B cell (primary cell): Measurements from ENCODE around the gene SLC9A9. TPM values are rescaled to one million over a fixed set of nuclear protein-coding genes. Genes with fewer than 3 reads are reported as not detected.

Experiments used
- ATAC-seq: fragments of 200-7000 bp; cut with Tn5 transposase; one replicate; pipeline ENCODE4 v1.10.0; 2021; ENCODE audit warnings: low read depth, mild to moderate bottlenecking, moderate number of reproducible peaks, moderate library complexity
- CTCF ChIA-PET: fragments of 350-600 bp; sonication (Branson Sonifier 250); formaldehyde crosslinking; loops from one replicate; lab custom pipeline; 2021; ENCODE audit warnings: antibody characterized with exemption, inconsistent platforms; lab: Charles Lee
- POLR2A ChIA-PET: fragments of 350-600 bp; sonication (Branson Sonifier 250); formaldehyde crosslinking; loops from one replicate; lab custom pipeline; 2021; ENCODE audit warnings: antibody characterized with exemption; lab: Charles Lee
- DNase-seq: peaks from one replicate; pipeline ENCODE4 v3.0.0; 2013
- H2AFZ ChIP-seq: 2 replicates; pipeline ENCODE4 v1.6.1; 2012; ENCODE audit warnings: mild to moderate bottlenecking, low read depth, low read length; ENCODE audit not compliant: insufficient read depth, poor library complexity, severe bottlenecking
- H3K27ac ChIP-seq, 2 donors: 1 replicate in 1 of 2; 2 replicates in 1 of 2; pipeline ENCODE4 v1.5.1; 2012 to 2013; ENCODE audit warnings: low read length in 2 of 2, mild to moderate bottlenecking in 2 of 2, moderate library complexity in 1 of 2
- H3K27me3 ChIP-seq, 4 experiments: fragments of 200-600 bp in 1 of 4; sonication (generic) in 1 of 4; replicated peaks in 1 of 4; 1 replicate in 2 of 4; 2 replicates in 2 of 4; pipeline versions ENCODE4 v1.6.1 to v1.7.0; 2013 to 2016; ENCODE audit warnings: low read length in 3 of 4, mild to moderate bottlenecking in 2 of 4, mixed read lengths in 1 of 4, moderate library complexity in 1 of 4; ENCODE audit not compliant: insufficient read depth in 4 of 4, control insufficient read depth in 3 of 4; ENCODE audit errors: control extremely low read depth in 1 of 4
- H3K36me3 ChIP-seq, 2 experiments: replicated peaks in 1 of 2; 1 replicate in 1 of 2; 2 replicates in 1 of 2; pipeline versions ENCODE4 v1.6.1 to v1.7.1; 2013; ENCODE audit warnings: low read length in 1 of 2; ENCODE audit not compliant: insufficient read depth in 2 of 2, control insufficient read depth in 1 of 2; ENCODE audit errors: control extremely low read depth in 1 of 2, extremely low read depth in 1 of 2
- H3K4me1 ChIP-seq, 2 donors: fragments of 200-600 bp in 1 of 2; sonication (generic) in 1 of 2; 1 replicate in 1 of 2; 2 replicates in 1 of 2; pipeline versions ENCODE4 v1.5.1 to v1.6.1; 2013 to 2017; ENCODE audit warnings: low read length in 2 of 2; ENCODE audit not compliant: control insufficient read depth in 2 of 2, insufficient read depth in 2 of 2
- H3K4me2 ChIP-seq: replicated peaks from 2 replicates; pipeline ENCODE3; 2012; ENCODE audit warnings: mild to moderate bottlenecking, low read depth, low read length; ENCODE audit not compliant: poor library complexity, severe bottlenecking
- H3K4me3 ChIP-seq, 5 experiments: fragments of 200-600 bp in 1 of 5; sonication (generic) in 1 of 5; 1 replicate in 3 of 5; 2 replicates in 2 of 5; pipeline versions ENCODE4 v1.5.1 to v1.7.0; 2011 to 2016; ENCODE audit warnings: low read length in 4 of 5, mild to moderate bottlenecking in 4 of 5, low read depth in 2 of 5, control low read depth in 1 of 5, moderate library complexity in 1 of 5; ENCODE audit not compliant: insufficient read depth in 1 of 5; ENCODE audit errors: control extremely low read depth in 1 of 5, extremely low read depth in 1 of 5
- H3K79me2 ChIP-seq: fragments of 200-600 bp; sonication (generic); one replicate; pipeline ENCODE4 v1.6.0; 2016; ENCODE audit warnings: low read length; ENCODE audit not compliant: control insufficient read depth, insufficient read depth
- H3K9ac ChIP-seq: fragments of 200-600 bp; sonication (generic); 2 replicates; pipeline ENCODE4 v1.6.1; 2017; ENCODE audit warnings: mild to moderate bottlenecking, low read length, moderate library complexity
- H3K9me3 ChIP-seq, 3 donors: one replicate each; pipeline versions ENCODE4 v1.6.1 to v1.7.1; 2013; ENCODE audit warnings: low read length in 2 of 3; ENCODE audit not compliant: control insufficient read depth in 2 of 3, insufficient read depth in 1 of 3; ENCODE audit errors: control extremely low read depth in 1 of 3
- H4K20me1 ChIP-seq: 2 replicates; pipeline ENCODE4 v1.6.0; 2012; ENCODE audit warnings: mild to moderate bottlenecking, low read length; ENCODE audit not compliant: insufficient read depth, control insufficient read depth, poor library complexity, severe bottlenecking
- H3K27ac Mint-ChIP-seq: one replicate; pipeline ENCODE4 v1.8.0; 2021; ENCODE audit warnings: mixed read lengths
- H3K27me3 Mint-ChIP-seq: one replicate; pipeline ENCODE4 v1.8.0; 2021; ENCODE audit warnings: mixed read lengths
- H3K4me1 Mint-ChIP-seq: one replicate; pipeline ENCODE4 v1.8.0; 2021; ENCODE audit warnings: mixed read lengths
- H3K4me3 Mint-ChIP-seq: one replicate; pipeline ENCODE4 v1.8.0; 2021; ENCODE audit warnings: mixed read lengths
- H3K9me3 Mint-ChIP-seq: one replicate; pipeline ENCODE4 v1.8.0; 2022; ENCODE audit warnings: mixed read lengths; ENCODE audit not compliant: insufficient read depth
- EZH2 ChIP-seq: IDR thresholded peaks from 2 replicates; pipeline ENCODE4 v1.6.1; 2012; ENCODE audit warnings: borderline replicate concordance, low read depth, mild to moderate bottlenecking, moderate library complexity, low read length; ENCODE audit not compliant: insufficient read depth, poor library complexity, severe bottlenecking
- WGBS: methylation state at CpG from one replicate; pipeline ENCODE4 v1.1.5; 2013; ENCODE audit warnings: missing lambda C conversion rate; ENCODE audit not compliant: insufficient coverage; 5-methylcytosine and 5-hydroxymethylcytosine counted together
- intact Hi-C: fragments of 100-400 bp; cut with micrococcal nuclease; formaldehyde crosslinking; loops from one replicate; pipeline ENCODE4 v1.10.0; 2022
- polyA plus RNA-seq: library from polyadenylated mRNA; depleted of rRNA; stranded (reverse); fragments of >200 nt; gene quantifications from 2 replicates; pipeline ENCODE4 v1.2.3, GENCODE V29; 2012
- total RNA-seq, 2 donors: library from RNA; stranded (reverse); fragments of 120-200 nt in 1 of 2; gene quantifications; 1 replicate in 1 of 2; 2 replicates in 1 of 2; pipeline versions ENCODE4 v1.2.3 to v1.2.4, GENCODE V29; 2013 to 2022
- TF ChIP-seq, protein P1 (sequence below): fragments of 200-600 bp; IDR thresholded peaks from one replicate; pipeline ENCODE4 v1.8.0; 2022; ENCODE audit warnings: antibody characterized with exemption, mild to moderate bottlenecking

SLC9A9 gene
- total and polyA plus RNA-seq, 2 donors (not counting 1 experiment from before 2014, with no cell fraction given): 7.7 to 17.3 TPM

GRCh38 chr3:143224716-143225115, 623.6 kb downstream of the SLC9A9 start:
- Mint-ChIP-seq H3K4me3 (no peak overlapping the region), H3K27ac (no peak overlapping the region), H3K9me3 (no peaks in the 10 kb centered on the region), H3K27me3 (no peaks in the 10 kb centered on the region), H3K4me1 (peaks cover 4% of the 10 kb centered on the region)
- no peaks in the 10 kb centered on the region for H3K27me3 ChIP-seq
- no peaks in the 10 kb centered on the region for H3K36me3 ChIP-seq
- no peaks in the 10 kb centered on the region for H3K9me3 ChIP-seq
- no CpG with 5 or more reads among the region's 2 CpGs for WGBS
- no peaks in the 10 kb centered on the region for H3K79me2 ChIP-seq
- ATAC-seq (no peak), DNase-seq (no peak)
- H3K4me1 ChIP-seq: no peaks in the 10 kb centered on the region
- intact Hi-C loops: no loop called here
- H3K4me3 ChIP-seq: no peak overlapping the region
- no peak overlapping the region for H3K27ac ChIP-seq
- no peak overlapping the region for H3K4me2 ChIP-seq
- no peak for TF ChIP-seq EZH2
- TF ChIP-seq, protein P1, sequence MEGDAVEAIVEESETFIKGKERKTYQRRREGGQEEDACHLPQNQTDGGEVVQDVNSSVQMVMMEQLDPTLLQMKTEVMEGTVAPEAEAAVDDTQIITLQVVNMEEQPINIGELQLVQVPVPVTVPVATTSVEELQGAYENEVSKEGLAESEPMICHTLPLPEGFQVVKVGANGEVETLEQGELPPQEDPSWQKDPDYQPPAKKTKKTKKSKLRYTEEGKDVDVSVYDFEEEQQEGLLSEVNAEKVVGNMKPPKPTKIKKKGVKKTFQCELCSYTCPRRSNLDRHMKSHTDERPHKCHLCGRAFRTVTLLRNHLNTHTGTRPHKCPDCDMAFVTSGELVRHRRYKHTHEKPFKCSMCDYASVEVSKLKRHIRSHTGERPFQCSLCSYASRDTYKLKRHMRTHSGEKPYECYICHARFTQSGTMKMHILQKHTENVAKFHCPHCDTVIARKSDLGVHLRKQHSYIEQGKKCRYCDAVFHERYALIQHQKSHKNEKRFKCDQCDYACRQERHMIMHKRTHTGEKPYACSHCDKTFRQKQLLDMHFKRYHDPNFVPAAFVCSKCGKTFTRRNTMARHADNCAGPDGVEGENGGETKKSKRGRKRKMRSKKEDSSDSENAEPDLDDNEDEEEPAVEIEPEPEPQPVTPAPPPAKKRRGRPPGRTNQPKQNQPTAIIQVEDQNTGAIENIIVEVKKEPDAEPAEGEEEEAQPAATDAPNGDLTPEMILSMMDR: no peak
- POLR2A ChIA-PET: no interaction called here
- H2AFZ ChIP-seq: no peak overlapping the region
- no peaks in the 10 kb centered on the region for H4K20me1 ChIP-seq
- no peak overlapping the region for H3K9ac ChIP-seq
- CTCF ChIA-PET: no interaction called here

DNA sequence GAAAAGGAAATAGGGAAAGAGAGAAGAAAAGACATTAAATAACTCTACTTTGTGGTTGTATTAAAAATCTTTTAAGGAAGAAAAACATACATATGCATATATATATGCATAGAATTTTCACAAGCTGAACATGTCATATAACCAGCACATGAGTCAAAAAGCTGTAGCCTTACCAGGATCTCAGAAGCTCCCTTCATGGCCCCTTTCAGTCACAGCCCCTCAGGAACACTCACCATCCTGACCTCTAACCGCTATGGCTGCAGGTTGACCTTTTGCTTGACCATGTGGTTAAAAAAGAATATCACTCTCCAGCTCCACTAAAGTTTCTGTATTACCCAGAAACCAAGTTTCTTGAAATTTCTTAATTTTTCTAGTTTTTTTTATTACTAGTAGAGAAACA, 625.3 kb downstream of the SLC9A9 start:
- ATAC-seq: no peak
- CTCF ChIA-PET: interaction anchor here (0.9 kb wide), 1 partner anchor 452 kb away, joined by 3 read pairs; no protein-coding TSS in a partner anchor
- Histone ChIP-seq H3K4me2 (no peak overlapping the region), H3K9ac (no peak overlapping the region), H4K20me1 (no peaks in the 10 kb centered on the region), H3K9me3 (no peaks in the 10 kb centered on the region), H3K27ac (no peak overlapping the region), H3K36me3 (no peaks in the 10 kb centered on the region), H3K4me3 (no peak overlapping the region), H3K27me3 (no peaks in the 10 kb centered on the region), H3K4me1 (peaks cover 8 to 9% of the 10 kb centered on the region in 2 donors), H3K79me2 (no peaks in the 10 kb centered on the region), H2AFZ (no peak overlapping the region)
- H3K27me3 Mint-ChIP-seq: no peaks in the 10 kb centered on the region
- DNase-seq: no peak
- WGBS: no CpG with 5 or more reads among the region's 1 CpG
- no peaks in the 10 kb centered on the region for H3K9me3 Mint-ChIP-seq
- H3K4me1 Mint-ChIP-seq: peaks cover 15% of the 10 kb centered on the region
- TF ChIP-seq EZH2: no peak
- TF ChIP-seq, protein P1: no peak
- intact Hi-C loops: no loop called here
- POLR2A ChIA-PET: no interaction called here
- H3K4me3 Mint-ChIP-seq: no peak overlapping the region
- no peak overlapping the region for H3K27ac Mint-ChIP-seq
